Measurements from ENCODE around the gene M1AP. TPM values are rescaled to one million over a fixed set of nuclear protein-coding genes. Genes with fewer than 3 reads are reported as not detected.

M1AP gene
- polyA plus RNA-seq, 1 donor from 2014 or later: not detected

GRCh38 chr2:74529357-74530238 lies 118.5 kb downstream of the M1AP start, which contains the start of the genes AUP1 and HTRA2:
TSS of gene AUP1 (minus strand) at chr2:74529706. CDS start at chr2:74529629, 77 bp downstream.
TSS of gene HTRA2 (plus strand) at chr2:74529933. CDS start at chr2:74530007, 74 bp downstream.
- no peaks in the 10 kb centered on the region for H3K9me3 Mint-ChIP-seq
- no peaks in the 10 kb centered on the region for H3K27me3 Mint-ChIP-seq
- H3K4me3 Mint-ChIP-seq: peak within 1 kb of the TSS; percentile 87 to 97 (median 96)
- H3K27ac Mint-ChIP-seq: peak within 1 kb of the TSS; percentile 81 to 99 (median 94)
- peaks cover 28 to 37% (median 37%) of the 10 kb centered on the region in 3 donors for H3K4me1 Mint-ChIP-seq
- H3K36me3 Mint-ChIP-seq: peaks cover 7% of the 10 kb centered on the region

DNA sequence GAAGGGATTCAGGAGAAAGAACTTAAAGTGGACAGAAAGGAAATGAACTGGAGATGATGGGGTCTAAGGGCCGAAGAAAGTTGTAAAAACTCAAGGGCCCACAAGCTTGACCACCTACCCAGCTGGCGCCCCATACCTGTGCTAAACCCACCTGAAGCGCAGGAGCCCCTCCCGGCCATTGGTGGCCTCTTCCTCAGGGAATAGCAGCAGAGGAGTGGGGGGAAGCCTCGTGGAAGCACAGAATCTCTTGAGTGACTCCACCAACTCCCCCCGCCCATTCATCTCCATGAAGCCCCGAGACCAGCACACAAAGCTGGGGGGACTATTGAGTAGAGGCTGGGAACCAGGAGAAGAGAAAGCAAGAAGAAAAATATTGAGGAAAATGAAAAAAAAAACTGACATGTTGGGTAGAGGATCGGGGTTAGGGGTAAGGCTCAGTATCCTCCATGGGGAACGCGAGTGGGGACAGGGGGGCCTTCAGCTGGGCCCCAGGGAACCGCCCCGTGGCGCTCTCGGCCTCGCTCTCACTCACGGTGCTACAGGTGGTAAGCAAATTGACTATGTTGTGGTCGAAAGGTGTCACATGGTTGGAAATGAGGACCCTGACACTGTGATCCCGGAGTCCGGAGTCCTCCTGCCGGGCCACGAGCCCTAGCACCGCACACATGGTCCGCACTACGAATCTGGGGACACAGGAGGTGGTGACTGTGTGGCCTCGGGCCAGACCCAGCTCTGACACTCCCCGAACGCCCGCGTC lies 119.4 kb downstream of the M1AP start:
- Mint-ChIP-seq H3K4me3 (peak overlapping the region; percentile 87 to 97 (median 96)), H3K4me1 (peaks cover 28 to 37% (median 37%) of the 10 kb centered on the region in 3 donors), H3K36me3 (peaks cover 7% of the 10 kb centered on the region), H3K27ac (peak overlapping the region; percentile 81 to 99 (median 94)), H3K9me3 (no peaks in the 10 kb centered on the region), H3K27me3 (no peaks in the 10 kb centered on the region)

DNA sequence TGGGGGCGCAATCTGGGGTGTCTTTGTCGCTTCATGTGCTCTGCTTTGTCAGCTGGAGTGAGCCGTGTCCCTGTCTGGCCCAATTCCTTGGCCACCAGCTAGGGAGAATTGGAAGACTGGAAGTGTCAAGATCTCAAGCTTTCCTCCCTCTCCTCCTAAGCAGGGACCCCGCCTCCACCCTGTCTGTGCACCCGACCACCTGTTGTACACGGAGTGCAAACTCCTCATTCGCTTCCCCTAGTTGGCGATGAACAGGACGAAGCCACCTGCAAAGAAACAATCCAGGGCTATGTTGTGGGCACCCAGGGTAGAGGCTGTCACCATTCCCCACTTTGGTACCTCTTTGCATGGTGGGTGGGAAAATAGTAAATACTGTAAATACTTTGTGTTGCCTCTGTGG lies 120.4 kb downstream of the M1AP start:
- Mint-ChIP-seq H3K27me3 (no peaks in the 10 kb centered on the region), H3K4me1 (peaks cover 28 to 37% (median 37%) of the 10 kb centered on the region in 3 donors), H3K9me3 (no peaks in the 10 kb centered on the region), H3K27ac (peak overlapping the region in 2 of 3 donors; percentile 47 to 81), H3K4me3 (peak overlapping the region; percentile 87 to 97 (median 96)), H3K36me3 (peaks cover 7% of the 10 kb centered on the region)

DNA sequence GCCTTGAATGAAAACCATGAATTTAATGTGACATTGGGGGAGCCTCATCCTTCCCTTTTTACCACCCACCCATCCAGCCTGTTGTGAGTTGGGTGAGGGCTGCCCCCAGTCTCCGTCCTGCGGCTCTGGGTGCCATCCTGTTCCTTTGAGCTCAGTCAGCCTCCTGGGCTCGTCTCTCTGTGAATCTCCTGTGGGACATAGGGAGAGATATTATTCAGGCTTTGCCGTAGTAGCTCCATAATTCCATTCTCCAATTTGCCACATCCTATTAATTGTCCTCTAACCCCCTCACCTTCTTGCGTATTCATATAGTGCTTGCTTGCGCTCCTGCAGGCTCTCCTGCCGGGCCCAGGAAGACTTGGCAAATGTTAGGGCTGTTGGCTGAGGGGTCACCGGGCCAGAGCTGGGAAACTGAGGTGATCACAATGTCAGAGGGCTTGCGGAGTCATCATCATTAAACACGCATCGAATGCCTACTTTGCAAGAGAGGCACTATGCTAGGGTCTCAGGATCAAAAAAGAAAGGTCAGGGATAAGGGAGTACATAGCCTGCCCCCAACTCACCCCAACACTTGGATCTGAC lies 121.4 kb downstream of the M1AP start:
- H3K4me3 Mint-ChIP-seq: peak overlapping the region in 3 of 4 donors; percentile 73 to 87 (median 80)

GRCh38 chr2:74525717-74526648 lies 122.1 kb downstream of the M1AP start, which contains the start of gene DQX1:
TSS of gene DQX1 (minus strand) at chr2:74526231. CDS start at chr2:74525729, 502 bp downstream.
- no peaks in the 10 kb centered on the region for H3K27me3 Mint-ChIP-seq
- peaks cover 15 to 24% (median 22%) of the 10 kb centered on the region in 3 donors for H3K4me1 Mint-ChIP-seq

More for the DNA sequence above, 121.4 kb downstream of the M1AP start:
- Mint-ChIP-seq H3K36me3 (peaks cover 7% of the 10 kb centered on the region), H3K4me1 (peaks cover 20 to 30% (median 29%) of the 10 kb centered on the region in 3 donors), H3K9me3 (no peaks in the 10 kb centered on the region), H3K27ac (peak overlapping the region; percentile 79 to 93 (median 92)), H3K27me3 (no peaks in the 10 kb centered on the region)

DNA sequence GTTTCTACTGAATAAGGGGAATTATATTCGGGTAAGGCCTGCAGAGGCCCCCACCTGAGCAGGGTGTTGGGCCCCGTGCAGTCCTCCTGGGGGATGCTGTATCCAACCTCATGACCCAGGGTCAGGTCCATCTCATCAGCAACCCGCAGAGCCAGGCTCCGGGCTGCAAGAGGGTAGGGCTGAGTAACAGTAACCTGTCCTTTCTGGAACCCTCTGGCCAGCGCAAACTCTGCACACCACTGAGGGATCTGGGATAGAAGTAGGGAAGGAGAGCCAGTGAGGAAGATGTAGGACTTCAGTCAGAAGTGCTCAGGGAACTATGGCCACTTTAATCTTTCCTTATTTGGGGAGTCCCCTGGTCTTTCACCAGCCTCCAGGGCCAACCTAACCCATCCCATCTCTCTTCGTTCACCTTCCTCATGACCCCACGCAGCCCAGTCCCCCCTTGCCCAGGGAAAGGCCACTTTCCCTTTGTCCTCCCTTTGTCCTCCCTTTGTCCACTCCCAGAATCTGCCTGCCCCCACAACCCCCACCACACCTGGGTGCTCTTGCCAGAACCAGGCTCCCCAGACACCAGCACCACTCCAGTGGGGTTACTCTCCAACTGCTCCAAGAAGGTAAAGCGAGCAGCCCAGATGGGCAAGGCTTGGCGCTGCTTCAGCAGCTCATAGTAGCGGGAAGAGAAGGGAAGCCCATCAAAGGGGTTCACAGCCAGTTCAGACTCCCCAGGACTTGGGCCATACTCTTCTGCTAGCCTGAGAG lies 123.0 kb downstream of the M1AP start:
- H3K36me3 Mint-ChIP-seq: peaks cover 7% of the 10 kb centered on the region
- no peaks in the 10 kb centered on the region for H3K9me3 Mint-ChIP-seq
- peak overlapping the region in 1 of 4 donors; percentile 63 for H3K4me3 Mint-ChIP-seq
- no peak overlapping the region for H3K27ac Mint-ChIP-seq
- H3K27me3 Mint-ChIP-seq: no peaks in the 10 kb centered on the region
- peaks cover 11 to 19% (median 18%) of the 10 kb centered on the region in 3 donors for H3K4me1 Mint-ChIP-seq

More at GRCh38 chr2:74525717-74526648, 122.1 kb downstream of the M1AP start, which contains the start of gene DQX1:
- peaks cover 7% of the 10 kb centered on the region for H3K36me3 Mint-ChIP-seq
- peak within 1 kb of the TSS; percentile 19 to 87 (median 76) for H3K4me3 Mint-ChIP-seq
- H3K27ac Mint-ChIP-seq: peak within 1 kb of the TSS; percentile 79 to 93 (median 92)
- H3K9me3 Mint-ChIP-seq: no peaks in the 10 kb centered on the region

DNA sequence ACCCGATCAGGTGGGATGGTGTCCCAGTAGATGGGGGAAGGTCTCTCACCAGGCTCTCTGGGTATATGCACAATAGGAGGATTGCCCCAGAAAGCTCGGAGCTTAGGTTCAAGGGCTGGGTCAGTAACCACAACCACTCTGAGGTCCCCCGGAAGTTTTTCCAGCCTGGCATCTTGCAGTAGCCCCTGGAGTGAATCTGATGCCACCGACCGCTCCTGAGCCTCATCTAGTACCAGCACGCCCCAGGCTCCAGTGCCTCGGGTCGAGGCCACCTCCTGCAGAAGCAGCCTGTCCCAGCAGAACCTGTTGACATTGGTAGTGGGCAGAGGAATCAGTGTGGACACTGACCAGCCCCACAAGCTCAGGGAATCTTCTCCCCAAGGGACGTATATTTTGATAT lies 124.1 kb downstream of the M1AP start:
- Mint-ChIP-seq H3K4me3 (no peak overlapping the region), H3K27ac (no peak overlapping the region), H3K27me3 (peaks cover 5% of the 10 kb centered on the region), H3K9me3 (no peaks in the 10 kb centered on the region), H3K36me3 (peaks cover 9% of the 10 kb centered on the region), H3K4me1 (peaks cover 11 to 18% (median 15%) of the 10 kb centered on the region in 3 donors)

DNA sequence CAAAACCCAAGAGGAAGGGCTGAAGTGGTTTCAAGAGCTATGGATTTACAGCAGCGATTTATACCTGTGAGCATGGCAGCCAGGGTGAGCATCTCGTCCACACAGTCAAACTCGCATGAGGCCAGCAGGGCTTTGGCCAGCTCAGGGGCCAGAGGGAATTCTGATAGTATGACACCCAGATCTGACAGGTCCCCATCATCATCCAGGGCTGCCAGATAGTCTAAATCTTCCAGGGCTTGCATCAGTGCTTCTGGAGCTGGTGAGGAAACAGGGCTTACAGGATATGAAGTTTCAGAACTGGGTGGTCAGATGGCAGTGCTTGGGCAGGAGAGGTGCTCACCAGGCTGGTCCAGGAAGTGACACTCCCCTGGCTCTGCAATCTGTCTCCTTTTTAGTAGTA lies 125.6 kb downstream of the M1AP start:
- Mint-ChIP-seq H3K4me3 (no peak overlapping the region), H3K4me1 (peaks cover 6 to 9% (median 7%) of the 10 kb centered on the region in 3 donors), H3K27me3 (peaks cover 17% of the 10 kb centered on the region), H3K27ac (no peak overlapping the region), H3K36me3 (peaks cover 11% of the 10 kb centered on the region), H3K9me3 (no peaks in the 10 kb centered on the region)

- Mint-ChIP-seq H3K4me1 (peaks cover 10 to 12% (median 11%) of the 10 kb centered on the region in 3 donors), H3K9me3 (no peaks in the 10 kb centered on the region), H3K27me3 (peaks cover 54% of the 10 kb centered on the region), H3K27ac (peak overlapping the region in 2 of 3 donors; percentile 63 to 94), H3K36me3 (peaks cover 6% of the 10 kb centered on the region), H3K4me3 (peak overlapping the region; percentile 72 to 91 (median 81))
These were observed 131.5 kb downstream of the M1AP start for GRCh38 chr2:74516650-74517049.

GRCh38 chr2:74515981-74516633 lies 132.0 kb downstream of the M1AP start:
- Mint-ChIP-seq H3K27me3 (peaks cover 57% of the 10 kb centered on the region), H3K36me3 (peaks cover 6% of the 10 kb centered on the region), H3K9me3 (no peaks in the 10 kb centered on the region), H3K4me1 (peaks cover 10 to 12% (median 11%) of the 10 kb centered on the region in 3 donors), H3K4me3 (peak overlapping the region; percentile 72 to 91 (median 81)), H3K27ac (peak overlapping the region in 2 of 3 donors; percentile 63 to 94)

- no peaks in the 10 kb centered on the region for H3K9me3 Mint-ChIP-seq
- no peak overlapping the region for H3K27ac Mint-ChIP-seq
- H3K27me3 Mint-ChIP-seq: peaks cover 57% of the 10 kb centered on the region
- H3K4me1 Mint-ChIP-seq: peaks cover 10 to 12% (median 12%) of the 10 kb centered on the region in 3 donors
- H3K4me3 Mint-ChIP-seq: peak overlapping the region; percentile 68 to 85 (median 78)
- H3K36me3 Mint-ChIP-seq: peaks cover 6% of the 10 kb centered on the region
These were observed 132.7 kb downstream of the M1AP start for GRCh38 chr2:74515271-74515980.

Data from IgD-negative memory B cell (primary cell).